ENCODE measurements around the gene SPATA3.

The SPATA3 gene

GRCh38 chr2:230986520-230987136 lies 9.3 kb upstream of the SPATA3 start:
- Histone ChIP-seq H3K4me2 (ENCODE audit: low read depth, low read length) (peak overlapping the region; percentile 99), H3K9me3 (replicated peaks; ENCODE audit: insufficient read depth, low read length) (no peaks in the 10 kb centered on the region), H3K27ac (ENCODE audit: low read length) (no peak overlapping the region), H3K4me1 (ENCODE audit: low read length) (no peaks in the 10 kb centered on the region), H3F3A (ENCODE audit: insufficient read depth, low read length) (no peaks in the 10 kb centered on the region), H3K9me2 (replicated peaks; ENCODE audit: insufficient read depth, low read length) (no peaks in the 10 kb centered on the region), H3K27me3 (replicated peaks; ENCODE audit: insufficient read depth, low read length) (no peaks in the 10 kb centered on the region), H3K9ac (ENCODE audit: low read length) (peak overlapping the region; percentile 30; the same call in 1 of the 2 replicates), H3K4me3 (ENCODE audit: low read length) (peak overlapping the region; percentile 67), H2AFZ (ENCODE audit: low read length) (peak overlapping the region; percentile 96), H3K36me3 (replicated peaks; ENCODE audit: insufficient read depth, low read length) (no peaks in the 10 kb centered on the region), H4K20me1 (ENCODE audit: insufficient read depth, low read length) (no peaks in the 10 kb centered on the region), H3K79me2 (ENCODE audit: low read length) (no peaks in the 10 kb centered on the region)
- TF ChIP-seq EZH2 (optimal IDR thresholded peaks at IDR 0.05; ENCODE audit: low read depth, low read length) (no peak), CTCF (IDR thresholded peaks at IDR 0.05; ENCODE audit: low read length) (no peak), EZH2phosphoT487 (IDR thresholded peaks at IDR 0.05; ENCODE audit: low read length) (no peak)
- no peak for DNase-seq

- Histone ChIP-seq H3K36me3 (replicated peaks; ENCODE audit: insufficient read depth, low read length) (no peaks in the 10 kb centered on the region), H3K79me2 (ENCODE audit: low read length) (no peaks in the 10 kb centered on the region), H2AFZ (ENCODE audit: low read length) (peak overlapping the region; percentile 96), H3K27ac (ENCODE audit: low read length) (no peak overlapping the region), H4K20me1 (ENCODE audit: insufficient read depth, low read length) (no peaks in the 10 kb centered on the region), H3K4me2 (ENCODE audit: low read depth, low read length) (peak overlapping the region; percentile 99), H3K4me3 (ENCODE audit: low read length) (peak overlapping the region; percentile 67), H3K9me2 (replicated peaks; ENCODE audit: insufficient read depth, low read length) (no peaks in the 10 kb centered on the region), H3K4me1 (ENCODE audit: low read length) (no peaks in the 10 kb centered on the region), H3K27me3 (replicated peaks; ENCODE audit: insufficient read depth, low read length) (no peaks in the 10 kb centered on the region), H3K9ac (ENCODE audit: low read length) (peak overlapping the region; percentile 30; the same call in 1 of the 2 replicates), H3F3A (ENCODE audit: insufficient read depth, low read length) (no peaks in the 10 kb centered on the region), H3K9me3 (replicated peaks; ENCODE audit: insufficient read depth, low read length) (no peaks in the 10 kb centered on the region)
- peak; percentile 70 for DNase-seq
- no peak for TF ChIP-seq EZH2phosphoT487 (IDR thresholded peaks at IDR 0.05; ENCODE audit: low read length)
- TF ChIP-seq CTCF (IDR thresholded peaks at IDR 0.05; ENCODE audit: low read length): peak; percentile 86
Observed at GRCh38 chr2:230987137-230988020, 8.5 kb upstream of the SPATA3 start.

DNA sequence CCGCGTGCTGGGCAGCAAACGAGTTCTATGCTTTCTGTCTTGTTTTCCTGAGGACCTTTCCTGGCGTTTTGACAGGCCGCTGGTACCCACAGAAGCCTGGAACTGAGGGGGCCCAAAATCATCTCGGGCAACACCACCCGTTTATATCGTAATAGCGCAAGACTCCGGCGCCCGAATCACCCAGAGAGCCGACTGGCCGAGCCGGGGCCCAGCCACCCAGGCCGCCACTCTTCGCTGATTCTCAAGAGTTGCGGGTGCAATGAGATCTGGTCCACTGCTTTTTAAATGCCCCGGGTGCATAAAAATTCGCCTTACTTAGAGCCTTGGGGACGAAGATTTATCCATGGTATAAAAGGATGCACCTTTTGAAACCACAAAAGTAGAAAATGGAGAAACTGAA lies 6.2 kb upstream of the SPATA3 start:
- no peaks in the 10 kb centered on the region for H3K4me1 ChIP-seq (ENCODE audit: low read length)
- no peaks in the 10 kb centered on the region for H3K36me3 ChIP-seq (replicated peaks; ENCODE audit: insufficient read depth, low read length)
- H3K79me2 ChIP-seq (ENCODE audit: low read length): no peaks in the 10 kb centered on the region
- H3K4me3 ChIP-seq (ENCODE audit: low read length): no peak overlapping the region
- no peak for DNase-seq
- no peak overlapping the region for H3K4me2 ChIP-seq (ENCODE audit: low read depth, low read length)
- no peaks in the 10 kb centered on the region for H3F3A ChIP-seq (ENCODE audit: insufficient read depth, low read length)
- no peaks in the 10 kb centered on the region for H3K9me2 ChIP-seq (replicated peaks; ENCODE audit: insufficient read depth, low read length)
- H3K27me3 ChIP-seq (replicated peaks; ENCODE audit: insufficient read depth, low read length): no peaks in the 10 kb centered on the region
- H3K27ac ChIP-seq (ENCODE audit: low read length): no peak overlapping the region
- TF ChIP-seq EZH2phosphoT487 (IDR thresholded peaks at IDR 0.05; ENCODE audit: low read length) (no peak), CTCF (IDR thresholded peaks at IDR 0.05; ENCODE audit: low read length) (no peak), EZH2 (optimal IDR thresholded peaks at IDR 0.05; ENCODE audit: low read depth, low read length) (no peak)
- H3K9me3 ChIP-seq (replicated peaks; ENCODE audit: insufficient read depth, low read length): no peaks in the 10 kb centered on the region
- no peaks in the 10 kb centered on the region for H4K20me1 ChIP-seq (ENCODE audit: insufficient read depth, low read length)
- H2AFZ ChIP-seq (ENCODE audit: low read length): no peak overlapping the region
- no peak overlapping the region for H3K9ac ChIP-seq (ENCODE audit: low read length)
